SK-N-SH treated with all-trans-retinoic acid at 6 μM for 48 hours (cell line): Measurements from ENCODE around the gene ACP4.
"Not testable (repeated sequence)": the region's sequence is repeated elsewhere in the genome, so short reads cannot be mapped to it uniquely, and the experiment has no call there.

Source experiments
- ATAC-seq: fragments of 200-7000 bp; cut with Tn5 transposase; 3 replicates; pipeline ENCODE4 v1.9.1; 2020; ENCODE audit warnings: mild to moderate bottlenecking, moderate library complexity
- BACH2 ChIP-seq: fragments of 250-450 bp; sonication (Bioruptor Pico); IDR thresholded peaks from 2 replicates; pipeline ENCODE4 v1.9.0; 2021; ENCODE audit warnings: mild to moderate bottlenecking, borderline replicate concordance
- CSDC2 ChIP-seq: fragments of 250-450 bp; sonication (Bioruptor Pico); IDR thresholded peaks from 2 replicates; pipeline ENCODE4 v1.5.0; 2020; ENCODE audit warnings: mild to moderate bottlenecking, moderate library complexity
- ESRRG ChIP-seq: fragments of 250-450 bp; sonication (Bioruptor Pico); IDR thresholded peaks from 2 replicates; pipeline ENCODE4 v1.6.1; 2021; ENCODE audit warnings: mild to moderate bottlenecking
- GLIS3 ChIP-seq: fragments of 250-450 bp; sonication (Bioruptor Pico); IDR thresholded peaks from 2 replicates; pipeline ENCODE4 v1.5.0; 2020; ENCODE audit warnings: mild to moderate bottlenecking, moderate library complexity
- ISL1 ChIP-seq: fragments of 250-450 bp; sonication (Bioruptor Pico); IDR thresholded peaks from 2 replicates; pipeline ENCODE4 v2.1.2; 2022; ENCODE audit warnings: mild to moderate bottlenecking, moderate library complexity
- OSR1 ChIP-seq: fragments of 250-450 bp; sonication (Bioruptor Pico); IDR thresholded peaks from 2 replicates; pipeline ENCODE4 v1.8.0; 2022; ENCODE audit warnings: moderate library complexity, mild to moderate bottlenecking, inconsistent platforms
- RARB ChIP-seq: fragments of 250-450 bp; sonication (Bioruptor Pico); IDR thresholded peaks from 2 replicates; pipeline ENCODE4 v1.8.0; 2021; ENCODE audit warnings: mild to moderate bottlenecking, moderate library complexity
- SNAI2 ChIP-seq: fragments of 250-450 bp; sonication (Bioruptor Pico); IDR thresholded peaks from 2 replicates; pipeline ENCODE4 v1.5.0; 2020; ENCODE audit warnings: mild to moderate bottlenecking, moderate library complexity
- TCF4 ChIP-seq: fragments of 250-450 bp; sonication (Bioruptor Pico); IDR thresholded peaks from 2 replicates; pipeline ENCODE4 v1.8.0; 2021; ENCODE audit warnings: mild to moderate bottlenecking, moderate library complexity, borderline replicate concordance
- TOX ChIP-seq: fragments of 250-450 bp; sonication (Bioruptor Pico); IDR thresholded peaks from 2 replicates; pipeline ENCODE4 v1.8.0; 2021; ENCODE audit warnings: mild to moderate bottlenecking, moderate library complexity, borderline replicate concordance
- ZC3H10 ChIP-seq: fragments of 250-450 bp; sonication (Bioruptor Pico); IDR thresholded peaks from 2 replicates; pipeline ENCODE4 v1.5.1; 2021; ENCODE audit warnings: mild to moderate bottlenecking, moderate library complexity
- ZFP3 ChIP-seq: fragments of 250-450 bp; sonication (Bioruptor Pico); IDR thresholded peaks from 2 replicates; pipeline ENCODE4 v1.5.0; 2020; ENCODE audit warnings: mild to moderate bottlenecking, moderate library complexity
- ZFP30 ChIP-seq: fragments of 450-650 bp; formaldehyde crosslinking; IDR thresholded peaks from 2 replicates; pipeline ENCODE4 v1.5.0; 2022; ENCODE audit warnings: mild to moderate bottlenecking, moderate library complexity
- ZNF565 ChIP-seq: fragments of 450-650 bp; formaldehyde crosslinking; conservative IDR thresholded peaks from 2 replicates; pipeline ENCODE4 v1.5.0; 2020; ENCODE audit warnings: low read depth, mild to moderate bottlenecking, moderate library complexity
- ZNF70 ChIP-seq: fragments of 450-650 bp; formaldehyde crosslinking; IDR thresholded peaks from 2 replicates; pipeline ENCODE4 v1.5.0; 2020; ENCODE audit warnings: mild to moderate bottlenecking, moderate library complexity
- ZNF8 ChIP-seq: fragments of 450-650 bp; formaldehyde crosslinking; IDR thresholded peaks from 2 replicates; pipeline ENCODE4 v1.5.0; 2020; ENCODE audit warnings: mild to moderate bottlenecking, moderate library complexity
- TF ChIP-seq, protein P1 (sequence below): fragments of 250-450 bp; sonication (Bioruptor Pico); IDR thresholded peaks from 2 replicates; pipeline ENCODE4 v1.8.0; 2021; ENCODE audit warnings: low read depth, mild to moderate bottlenecking, moderate library complexity, borderline replicate concordance
- TF ChIP-seq, protein P2 (sequence below): fragments of 250-450 bp; sonication (Bioruptor Pico); IDR thresholded peaks from 2 replicates; pipeline ENCODE4 v1.5.1; 2021; ENCODE audit warnings: mild to moderate bottlenecking, moderate library complexity
- TF ChIP-seq, protein P3 (sequence below): fragments of 250-450 bp; sonication (Bioruptor Pico); IDR thresholded peaks from 2 replicates; pipeline ENCODE4 v1.8.0; 2020; ENCODE audit warnings: mild to moderate bottlenecking, moderate library complexity, borderline replicate concordance
- TF ChIP-seq, protein P4 (sequence below): fragments of 250-450 bp; sonication (Bioruptor Pico); IDR thresholded peaks from 2 replicates; pipeline ENCODE4 v1.5.1; 2020; ENCODE audit warnings: low read depth, mild to moderate bottlenecking, moderate library complexity
- TF ChIP-seq, protein P5 (sequence below): fragments of 250-450 bp; sonication (Bioruptor Pico); IDR thresholded peaks from 2 replicates; pipeline ENCODE4 v1.5.0; 2020; ENCODE audit warnings: mild to moderate bottlenecking, moderate library complexity

Gene ACP4

DNA sequence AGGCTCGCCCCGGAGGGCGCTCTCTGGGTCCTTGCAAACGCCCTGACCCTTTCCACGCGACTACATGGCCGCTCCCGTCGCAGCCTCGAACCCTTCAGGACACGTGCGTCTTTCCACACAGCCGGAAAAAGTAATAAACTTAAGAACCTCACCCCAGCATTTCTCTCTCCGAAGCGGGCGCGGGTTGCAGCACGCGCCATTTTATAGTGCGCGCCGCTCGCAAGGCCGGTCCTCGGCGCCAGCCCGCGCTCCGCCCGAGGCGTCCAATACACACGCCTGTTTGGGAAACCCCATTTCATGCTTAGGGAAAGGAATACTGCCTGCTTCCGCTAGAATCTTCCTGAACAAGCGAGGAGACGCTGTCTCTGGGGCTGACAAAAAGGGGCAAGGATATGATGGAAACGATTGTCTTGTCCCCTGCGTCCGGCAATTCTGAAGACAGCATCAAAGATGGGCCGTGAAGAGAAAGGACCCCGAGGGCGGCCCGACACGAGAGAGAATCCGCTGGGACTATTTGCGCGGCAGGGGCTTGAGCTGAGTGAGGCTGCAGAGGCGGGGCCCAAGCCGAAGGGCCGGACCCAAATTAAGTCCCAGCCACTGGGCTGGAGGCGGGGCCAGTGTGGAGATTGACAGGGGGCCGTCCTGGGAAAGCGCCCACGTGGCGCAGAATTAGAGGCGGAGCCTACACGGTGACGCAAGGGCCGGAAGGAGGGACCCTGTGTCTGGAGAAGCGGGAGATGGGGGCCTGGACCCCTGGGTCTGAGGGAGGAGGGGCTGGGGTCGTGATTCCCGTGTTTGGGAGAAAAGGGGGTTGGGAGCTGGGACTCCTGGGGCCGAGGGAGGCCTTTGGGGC is 14.4 kb downstream of the ACP4 start:
- ATAC-seq, result peak; percentile 94
- TF ChIP-seq, protein P1, sequence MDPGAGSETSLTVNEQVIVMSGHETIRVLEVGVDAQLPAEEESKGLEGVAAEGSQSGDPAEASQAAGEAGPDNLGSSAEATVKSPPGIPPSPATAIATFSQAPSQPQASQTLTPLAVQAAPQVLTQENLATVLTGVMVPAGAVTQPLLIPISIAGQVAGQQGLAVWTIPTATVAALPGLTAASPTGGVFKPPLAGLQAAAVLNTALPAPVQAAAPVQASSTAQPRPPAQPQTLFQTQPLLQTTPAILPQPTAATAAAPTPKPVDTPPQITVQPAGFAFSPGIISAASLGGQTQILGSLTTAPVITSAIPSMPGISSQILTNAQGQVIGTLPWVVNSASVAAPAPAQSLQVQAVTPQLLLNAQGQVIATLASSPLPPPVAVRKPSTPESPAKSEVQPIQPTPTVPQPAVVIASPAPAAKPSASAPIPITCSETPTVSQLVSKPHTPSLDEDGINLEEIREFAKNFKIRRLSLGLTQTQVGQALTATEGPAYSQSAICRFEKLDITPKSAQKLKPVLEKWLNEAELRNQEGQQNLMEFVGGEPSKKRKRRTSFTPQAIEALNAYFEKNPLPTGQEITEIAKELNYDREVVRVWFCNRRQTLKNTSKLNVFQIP (CRISPR knock-in tag), result no peak
- no peak for TF ChIP-seq ZC3H10

DNA sequence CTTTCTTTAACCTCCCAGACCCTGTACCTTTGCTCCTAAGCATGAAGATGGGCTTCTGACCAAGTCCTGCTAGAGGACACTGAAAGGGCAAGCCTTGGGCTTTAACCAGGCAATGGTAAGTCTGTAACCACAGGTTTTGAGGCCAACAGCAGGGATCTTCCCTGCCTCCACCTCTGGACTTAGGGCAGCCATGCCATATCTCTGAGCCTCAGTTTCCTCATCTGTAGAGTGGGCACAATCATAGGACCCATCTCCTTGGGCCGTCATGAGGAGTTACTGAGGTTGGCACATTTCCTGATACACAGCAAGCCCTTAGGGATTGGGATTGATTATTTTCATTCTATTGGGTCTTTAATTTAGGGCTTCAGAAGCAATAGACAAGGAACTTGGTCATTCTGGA is 18.6 kb downstream of the ACP4 start:
- no peak for ATAC-seq
- TF ChIP-seq TOX (CRISPR knock-in tag) (no peak), OSR1 (CRISPR knock-in tag) (no peak), ZFP30 (CRISPR knock-in tag) (no peak), ZNF70 (no peak), CSDC2 (CRISPR knock-in tag) (no peak), SNAI2 (no peak), ESRRG (CRISPR knock-in tag) (no peak), ISL1 (no peak), RARB (no peak), ZNF8 (CRISPR knock-in tag) (no peak), BACH2 (no peak), ZNF565 (CRISPR knock-in tag) (no peak)
- TF ChIP-seq, protein P2, sequence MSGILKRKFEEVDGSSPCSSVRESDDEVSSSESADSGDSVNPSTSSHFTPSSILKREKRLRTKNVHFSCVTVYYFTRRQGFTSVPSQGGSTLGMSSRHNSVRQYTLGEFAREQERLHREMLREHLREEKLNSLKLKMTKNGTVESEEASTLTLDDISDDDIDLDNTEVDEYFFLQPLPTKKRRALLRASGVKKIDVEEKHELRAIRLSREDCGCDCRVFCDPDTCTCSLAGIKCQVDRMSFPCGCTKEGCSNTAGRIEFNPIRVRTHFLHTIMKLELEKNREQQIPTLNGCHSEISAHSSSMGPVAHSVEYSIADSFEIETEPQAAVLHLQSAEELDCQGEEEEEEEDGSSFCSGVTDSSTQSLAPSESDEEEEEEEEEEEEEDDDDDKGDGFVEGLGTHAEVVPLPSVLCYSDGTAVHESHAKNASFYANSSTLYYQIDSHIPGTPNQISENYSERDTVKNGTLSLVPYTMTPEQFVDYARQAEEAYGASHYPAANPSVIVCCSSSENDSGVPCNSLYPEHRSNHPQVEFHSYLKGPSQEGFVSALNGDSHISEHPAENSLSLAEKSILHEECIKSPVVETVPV (CRISPR knock-in tag), result no peak
- TF ChIP-seq, protein P3, sequence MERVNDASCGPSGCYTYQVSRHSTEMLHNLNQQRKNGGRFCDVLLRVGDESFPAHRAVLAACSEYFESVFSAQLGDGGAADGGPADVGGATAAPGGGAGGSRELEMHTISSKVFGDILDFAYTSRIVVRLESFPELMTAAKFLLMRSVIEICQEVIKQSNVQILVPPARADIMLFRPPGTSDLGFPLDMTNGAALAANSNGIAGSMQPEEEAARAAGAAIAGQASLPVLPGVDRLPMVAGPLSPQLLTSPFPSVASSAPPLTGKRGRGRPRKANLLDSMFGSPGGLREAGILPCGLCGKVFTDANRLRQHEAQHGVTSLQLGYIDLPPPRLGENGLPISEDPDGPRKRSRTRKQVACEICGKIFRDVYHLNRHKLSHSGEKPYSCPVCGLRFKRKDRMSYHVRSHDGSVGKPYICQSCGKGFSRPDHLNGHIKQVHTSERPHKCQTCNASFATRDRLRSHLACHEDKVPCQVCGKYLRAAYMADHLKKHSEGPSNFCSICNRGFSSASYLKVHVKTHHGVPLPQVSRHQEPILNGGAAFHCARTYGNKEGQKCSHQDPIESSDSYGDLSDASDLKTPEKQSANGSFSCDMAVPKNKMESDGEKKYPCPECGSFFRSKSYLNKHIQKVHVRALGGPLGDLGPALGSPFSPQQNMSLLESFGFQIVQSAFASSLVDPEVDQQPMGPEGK (CRISPR knock-in tag), result no peak
- TF ChIP-seq, all 23 proteins: peak for 0

DNA sequence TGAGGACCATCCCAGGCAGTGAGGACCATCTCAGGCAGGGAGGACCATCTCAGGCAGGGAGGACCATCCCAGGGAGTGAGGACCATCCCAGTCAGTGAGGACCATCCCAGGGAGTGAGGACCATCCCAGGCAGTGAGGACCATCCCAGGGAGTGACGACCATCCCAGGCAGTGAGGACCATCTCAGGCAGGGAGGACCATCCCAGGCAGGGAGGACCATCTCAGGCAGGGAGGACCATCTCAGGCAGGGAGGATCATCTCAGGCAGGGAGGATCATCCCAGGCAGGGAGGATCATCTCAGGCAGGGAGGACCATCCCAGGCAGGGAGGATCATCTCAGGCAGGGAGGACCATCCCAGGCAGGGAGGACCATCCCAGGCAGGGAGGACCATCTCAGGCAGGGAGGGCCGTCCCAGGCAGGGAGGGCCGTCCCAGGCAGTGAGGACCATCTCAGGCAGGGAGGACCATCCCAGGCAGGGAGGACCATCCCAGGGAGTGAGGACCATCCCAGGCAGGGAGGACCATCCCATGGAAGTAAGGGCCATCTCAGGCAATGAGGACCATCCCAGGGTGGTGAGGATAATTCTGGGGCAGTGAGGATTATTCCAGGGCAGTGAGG is 21.5 kb downstream of the ACP4 start:
- ATAC-seq, result not testable (repeated sequence)

DNA sequence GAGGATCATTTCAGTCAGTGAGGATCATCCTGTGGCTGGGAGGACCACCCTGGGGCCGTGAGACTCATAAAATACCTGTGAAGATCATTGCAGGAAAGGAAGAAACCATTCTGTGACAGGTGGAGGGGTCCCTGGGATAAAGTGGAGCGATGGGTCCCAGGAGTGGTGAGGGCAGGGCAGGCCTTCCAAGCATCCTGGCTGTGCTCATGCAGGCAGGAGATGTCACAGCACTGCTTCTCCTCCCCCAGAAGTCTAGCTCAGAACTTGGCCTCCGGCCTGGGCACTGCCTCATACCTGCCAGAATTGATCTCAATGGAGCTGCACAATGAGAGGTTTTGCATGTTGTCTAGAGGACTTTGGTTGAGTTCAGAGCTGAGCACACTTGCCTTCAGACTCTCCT is 22.3 kb downstream of the ACP4 start:
- TF ChIP-seq SNAI2 (no peak), GLIS3 (no peak), OSR1 (CRISPR knock-in tag) (no peak), TOX (CRISPR knock-in tag) (no peak), ZFP30 (CRISPR knock-in tag) (no peak), ZFP3 (CRISPR knock-in tag) (no peak), ZNF565 (CRISPR knock-in tag) (no peak), TCF4 (CRISPR knock-in tag) (no peak)
- TF ChIP-seq, protein P1 (CRISPR knock-in tag), result no peak
- TF ChIP-seq, protein P4, sequence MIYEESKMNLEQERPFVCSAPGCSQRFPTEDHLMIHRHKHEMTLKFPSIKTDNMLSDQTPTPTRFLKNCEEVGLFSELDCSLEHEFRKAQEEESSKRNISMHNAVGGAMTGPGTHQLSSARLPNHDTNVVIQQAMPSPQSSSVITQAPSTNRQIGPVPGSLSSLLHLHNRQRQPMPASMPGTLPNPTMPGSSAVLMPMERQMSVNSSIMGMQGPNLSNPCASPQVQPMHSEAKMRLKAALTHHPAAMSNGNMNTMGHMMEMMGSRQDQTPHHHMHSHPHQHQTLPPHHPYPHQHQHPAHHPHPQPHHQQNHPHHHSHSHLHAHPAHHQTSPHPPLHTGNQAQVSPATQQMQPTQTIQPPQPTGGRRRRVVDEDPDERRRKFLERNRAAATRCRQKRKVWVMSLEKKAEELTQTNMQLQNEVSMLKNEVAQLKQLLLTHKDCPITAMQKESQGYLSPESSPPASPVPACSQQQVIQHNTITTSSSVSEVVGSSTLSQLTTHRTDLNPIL (CRISPR knock-in tag), result no peak
- TF ChIP-seq, protein P5, sequence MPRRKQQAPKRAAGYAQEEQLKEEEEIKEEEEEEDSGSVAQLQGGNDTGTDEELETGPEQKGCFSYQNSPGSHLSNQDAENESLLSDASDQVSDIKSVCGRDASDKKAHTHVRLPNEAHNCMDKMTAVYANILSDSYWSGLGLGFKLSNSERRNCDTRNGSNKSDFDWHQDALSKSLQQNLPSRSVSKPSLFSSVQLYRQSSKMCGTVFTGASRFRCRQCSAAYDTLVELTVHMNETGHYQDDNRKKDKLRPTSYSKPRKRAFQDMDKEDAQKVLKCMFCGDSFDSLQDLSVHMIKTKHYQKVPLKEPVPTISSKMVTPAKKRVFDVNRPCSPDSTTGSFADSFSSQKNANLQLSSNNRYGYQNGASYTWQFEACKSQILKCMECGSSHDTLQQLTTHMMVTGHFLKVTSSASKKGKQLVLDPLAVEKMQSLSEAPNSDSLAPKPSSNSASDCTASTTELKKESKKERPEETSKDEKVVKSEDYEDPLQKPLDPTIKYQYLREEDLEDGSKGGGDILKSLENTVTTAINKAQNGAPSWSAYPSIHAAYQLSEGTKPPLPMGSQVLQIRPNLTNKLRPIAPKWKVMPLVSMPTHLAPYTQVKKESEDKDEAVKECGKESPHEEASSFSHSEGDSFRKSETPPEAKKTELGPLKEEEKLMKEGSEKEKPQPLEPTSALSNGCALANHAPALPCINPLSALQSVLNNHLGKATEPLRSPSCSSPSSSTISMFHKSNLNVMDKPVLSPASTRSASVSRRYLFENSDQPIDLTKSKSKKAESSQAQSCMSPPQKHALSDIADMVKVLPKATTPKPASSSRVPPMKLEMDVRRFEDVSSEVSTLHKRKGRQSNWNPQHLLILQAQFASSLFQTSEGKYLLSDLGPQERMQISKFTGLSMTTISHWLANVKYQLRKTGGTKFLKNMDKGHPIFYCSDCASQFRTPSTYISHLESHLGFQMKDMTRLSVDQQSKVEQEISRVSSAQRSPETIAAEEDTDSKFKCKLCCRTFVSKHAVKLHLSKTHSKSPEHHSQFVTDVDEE (CRISPR knock-in tag), result no peak
- no peak for ATAC-seq
